Endothelial cell of umbilical vein (primary cell): ENCODE measurements around the gene MRAP. TPM values are rescaled to one million over a fixed set of nuclear protein-coding genes. Genes with fewer than 3 reads are reported as not detected.

ENCODE experiments used
- BruUV-seq: library from RNA; stranded (reverse); fragments of 400-500 nt; replicated peaks from 2 replicates; lab custom pipeline; 2021; lab: Mats Ljungman, UMichigan
- CTCF ChIA-PET: fragments of 300-600, 350-600 bp; sonication (Branson Sonifier 250); formaldehyde crosslinking; loops from one replicate; lab custom pipeline; 2021; ENCODE audit warnings: antibody characterized with exemption, inconsistent platforms; lab: Charles Lee
- POLR2A ChIA-PET: fragments of 300-600, 350-600 bp; sonication (Branson Sonifier 250); formaldehyde crosslinking; loops from one replicate; lab custom pipeline; 2021; ENCODE audit warnings: antibody characterized with exemption, inconsistent platforms; lab: Charles Lee
- DNase-seq: peaks from one replicate; pipeline ENCODE4 v3.0.0-alpha.2; 2011; ENCODE audit warnings: low read depth, low spot score
- FAIRE-seq: peaks from 2 replicates; lab custom pipeline; 2011; peaks lifted over from hg19 to GRCh38; lab: Jason Lieb, UNC
- H2AFZ ChIP-seq: 2 replicates; pipeline ENCODE4 v1.6.0; 2012; ENCODE audit warnings: low read depth, low read length, control low read depth, inconsistent platforms
- H3K27ac ChIP-seq: 2 replicates; pipeline ENCODE4 v1.5.1; 2011; ENCODE audit warnings: low read depth, mild to moderate bottlenecking, control low read depth, low read length, moderate library complexity; ENCODE audit not compliant: insufficient read depth
- H3K27me3 ChIP-seq, 2 experiments: 2 replicates each; pipeline versions ENCODE4 v1.6.0 to v1.6.1; 2011; ENCODE audit warnings: low read length in 2 of 2, mixed read lengths in 1 of 2; ENCODE audit not compliant: control insufficient read depth in 2 of 2, insufficient read depth in 2 of 2
- H3K36me3 ChIP-seq, 2 experiments: 2 replicates in 1 of 2; 3 replicates in 1 of 2; pipeline ENCODE4 v1.5.1; 2011; ENCODE audit warnings: low read length in 2 of 2, mild to moderate bottlenecking in 1 of 2, moderate library complexity in 1 of 2; ENCODE audit not compliant: control insufficient read depth in 2 of 2, insufficient read depth in 2 of 2; ENCODE audit errors: extremely low read depth in 1 of 2
- H3K4me1 ChIP-seq: 3 replicates; pipeline ENCODE4 v1.5.1; 2011; ENCODE audit warnings: mild to moderate bottlenecking, low read length; ENCODE audit not compliant: control insufficient read depth, insufficient read depth; ENCODE audit errors: extremely low read depth
- H3K4me2 ChIP-seq: 2 replicates; pipeline ENCODE4 v1.6.1; 2011; ENCODE audit warnings: low read length, control low read depth, mixed read lengths; ENCODE audit not compliant: insufficient read depth
- H3K4me3 ChIP-seq, 3 experiments: fragments of 200-600 bp in 1 of 3; sonication (generic), shearing (Covaris generic) in 1 of 3; replicated peaks in 1 of 3; 2 replicates each; pipeline ENCODE4 v1.5.1; 2011 to 2016; ENCODE audit warnings: control low read depth in 3 of 3, low read length in 3 of 3, mild to moderate bottlenecking in 2 of 3, inconsistent platforms in 1 of 3, low read depth in 1 of 3, moderate library complexity in 1 of 3; ENCODE audit not compliant: insufficient read depth in 1 of 3
- H3K79me2 ChIP-seq: 2 replicates; pipeline ENCODE4 v1.6.0; 2012; ENCODE audit warnings: low read length, inconsistent platforms; ENCODE audit not compliant: control insufficient read depth, insufficient read depth
- H3K9ac ChIP-seq: replicated peaks from 2 replicates; pipeline ENCODE3; 2011; ENCODE audit warnings: low read length, control low read depth; ENCODE audit not compliant: insufficient read depth; ENCODE audit errors: extremely low read depth
- H3K9me1 ChIP-seq: replicated peaks from 3 replicates; pipeline ENCODE4 v1.6.0; 2011; ENCODE audit warnings: mild to moderate bottlenecking, low read length; ENCODE audit not compliant: control insufficient read depth, insufficient read depth; ENCODE audit errors: extremely low read depth
- H3K9me3 ChIP-seq: replicated peaks from 2 replicates; pipeline ENCODE4 v1.5.1; 2012; ENCODE audit warnings: low read length, inconsistent platforms; ENCODE audit not compliant: control insufficient read depth, insufficient read depth
- H4K20me1 ChIP-seq: replicated peaks from 2 replicates; pipeline ENCODE3; 2011; ENCODE audit warnings: mild to moderate bottlenecking, low read length; ENCODE audit not compliant: control insufficient read depth, insufficient read depth; ENCODE audit errors: extremely low read depth
- CTCF ChIP-seq, 2 donors: IDR thresholded peaks; 1 replicate in 1 of 2; 2 replicates in 1 of 2; pipeline ENCODE4 v1.5.1; 2011; ENCODE audit warnings: low read length in 2 of 2, mild to moderate bottlenecking in 2 of 2, moderate library complexity in 2 of 2, control low read depth in 1 of 2, inconsistent platforms in 1 of 2, low read depth in 1 of 2; ENCODE audit not compliant: insufficient read depth in 1 of 2; ENCODE audit errors: extremely low read depth in 1 of 2
- FOS ChIP-seq: IDR thresholded peaks from 2 replicates; pipeline ENCODE4 v1.6.1; 2011; ENCODE audit warnings: mild to moderate bottlenecking, low read length, moderate library complexity, borderline replicate concordance; ENCODE audit not compliant: insufficient read depth
- GATA2 ChIP-seq: IDR thresholded peaks from 2 replicates; pipeline ENCODE4 v1.7.0; 2011; ENCODE audit warnings: low read depth, mild to moderate bottlenecking, moderate library complexity, mixed read lengths, low read length; ENCODE audit not compliant: insufficient read length, insufficient read depth
- JUN ChIP-seq: IDR thresholded peaks from 2 replicates; pipeline ENCODE4 v1.6.1; 2011; ENCODE audit warnings: borderline replicate concordance, low read depth; ENCODE audit not compliant: insufficient read length, insufficient read depth
- MAX ChIP-seq: IDR thresholded peaks from 2 replicates; pipeline ENCODE4 v1.6.1; 2011; ENCODE audit not compliant: insufficient read depth, insufficient read length
- MYC ChIP-seq: IDR thresholded peaks from one replicate; pipeline ENCODE4 v1.6.1; 2011; ENCODE audit warnings: mild to moderate bottlenecking, low read depth, low read length
- POLR2A ChIP-seq: IDR thresholded peaks from 2 replicates; pipeline ENCODE4 v1.6.1; 2012; ENCODE audit warnings: low read depth, mild to moderate bottlenecking, control low read depth, low read length
- POLR2AphosphoS5 ChIP-seq: IDR thresholded peaks from 2 replicates; pipeline ENCODE4 v1.6.1; 2012; ENCODE audit warnings: low read depth, mild to moderate bottlenecking, control low read depth, low read length, moderate library complexity; ENCODE audit not compliant: insufficient read depth
- dilution Hi-C: fragments of 300-500 bp; cut with MboI; formaldehyde crosslinking; loops from one replicate; pipeline ENCODE4 v1.15.0; 2019; ENCODE audit warnings: low sequenced_read_pairs; ENCODE audit not compliant: extremely low pct_ligation_motif_present
- intact Hi-C: fragments of 100-400 bp; cut with micrococcal nuclease; formaldehyde crosslinking; loops from one replicate; pipeline ENCODE4 v1.10.0; 2022
- polyA plus RNA-seq, 4 experiments: library from polyadenylated mRNA; depleted of rRNA in 3 of 4; stranded (reverse) in 3 of 4; unstranded in 1 of 4; fragments of >200 nt; gene quantifications; 2 replicates each; pipeline versions ENCODE4 v1.2.1 to v1.2.3, GENCODE V29; 2011 to 2012; ENCODE audit warnings: missing spikeins in 1 of 4
- total RNA-seq: library from RNA; stranded (reverse); gene quantifications from 2 replicates; pipeline ENCODE4 v1.2.3, GENCODE V29; 2021

Gene MRAP
- total and polyA plus RNA-seq, 2 donors (not counting 3 experiments of a cell fraction or from before 2014, with no cell fraction given), result not detected

- intact Hi-C loops (no loop called here), dilution Hi-C loops (no loop called here)
- CTCF ChIA-PET, result no interaction called here
These were observed 2.9 kb downstream of the MRAP start for GRCh38 chr21:32301596-32301995.

More at GRCh38 chr21:32301596-32301995, 2.9 kb downstream of the MRAP start:
- Histone ChIP-seq H3K9me1 (no peaks in the 10 kb centered on the region), H3K27ac (no peak overlapping the region), H2AFZ (no peak overlapping the region), H4K20me1 (no peaks in the 10 kb centered on the region), H3K9ac (no peak overlapping the region), H3K79me2 (no peaks in the 10 kb centered on the region), H3K4me1 (no peaks in the 10 kb centered on the region), H3K9me3 (no peaks in the 10 kb centered on the region), H3K4me2 (no peak overlapping the region), H3K36me3 (no peaks in the 10 kb centered on the region), H3K27me3 (no peaks in the 10 kb centered on the region), H3K4me3 (no peak overlapping the region)
- DNase-seq, result no peak
- FAIRE-seq, result no peak
- POLR2A ChIA-PET, result no interaction called here
- TF ChIP-seq JUN (no peak), FOS (no peak), GATA2 (no peak), MYC (no peak), CTCF (IDR thresholded peaks at IDR 0.05; ENCODE audit: extremely low read depth in 1 of 2, insufficient read depth in 1 of 2, low read depth in 1 of 2, low read length in 2 of 2) (no peak), POLR2A (no peak), POLR2AphosphoS5 (no peak), MAX (no peak)
- BruUV-seq, result no TSS peak
